DND-41 (cell line): Measurements from ENCODE around the gene ADARB2.

Experiments
- EZH2 ChIP-seq: IDR thresholded peaks from 3 replicates; pipeline ENCODE4 v1.6.1; 2012; ENCODE audit warnings: borderline replicate concordance, low read depth, mild to moderate bottlenecking, moderate library complexity, low read length, inconsistent platforms; ENCODE audit not compliant: severe bottlenecking
- TF ChIP-seq, protein P1 (sequence below): IDR thresholded peaks from 2 replicates; pipeline ENCODE4 v1.5.1; 2012; ENCODE audit warnings: borderline replicate concordance, low read length, moderate library complexity, mild to moderate bottlenecking; ENCODE audit not compliant: poor library complexity, severe bottlenecking; ENCODE audit errors: extremely low read depth

DNA sequence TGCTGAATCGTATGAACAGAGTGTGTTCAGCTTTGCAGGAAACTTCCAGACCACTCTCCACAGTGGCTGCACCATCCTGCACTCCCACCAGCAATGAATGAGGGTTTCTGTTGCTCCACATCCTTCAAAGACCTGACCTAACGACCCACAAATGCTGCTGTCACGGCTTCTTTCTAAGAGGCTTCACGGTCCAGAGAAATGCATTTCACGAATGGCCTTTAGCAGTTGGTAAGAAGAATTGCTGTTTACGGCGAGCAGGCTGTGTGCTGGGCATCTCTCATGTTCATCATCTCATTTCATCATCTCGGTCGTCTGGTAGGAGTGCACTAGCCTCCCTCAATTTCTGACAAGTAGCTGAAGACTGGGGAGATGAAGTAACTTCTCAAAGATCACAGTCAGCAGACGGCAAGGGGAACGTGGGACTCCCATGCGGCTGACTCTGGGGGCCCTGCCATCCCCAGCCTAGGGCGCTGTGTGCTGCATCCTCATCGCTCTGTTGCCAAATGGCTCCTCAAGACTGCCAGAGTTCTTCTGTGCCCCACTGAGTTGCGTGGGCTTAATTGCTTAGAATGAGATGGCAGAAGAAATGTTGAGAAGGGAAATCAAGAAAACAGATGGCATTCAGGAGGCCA, 72.9 kb downstream of the ADARB2 start:
- TF ChIP-seq, protein P1, sequence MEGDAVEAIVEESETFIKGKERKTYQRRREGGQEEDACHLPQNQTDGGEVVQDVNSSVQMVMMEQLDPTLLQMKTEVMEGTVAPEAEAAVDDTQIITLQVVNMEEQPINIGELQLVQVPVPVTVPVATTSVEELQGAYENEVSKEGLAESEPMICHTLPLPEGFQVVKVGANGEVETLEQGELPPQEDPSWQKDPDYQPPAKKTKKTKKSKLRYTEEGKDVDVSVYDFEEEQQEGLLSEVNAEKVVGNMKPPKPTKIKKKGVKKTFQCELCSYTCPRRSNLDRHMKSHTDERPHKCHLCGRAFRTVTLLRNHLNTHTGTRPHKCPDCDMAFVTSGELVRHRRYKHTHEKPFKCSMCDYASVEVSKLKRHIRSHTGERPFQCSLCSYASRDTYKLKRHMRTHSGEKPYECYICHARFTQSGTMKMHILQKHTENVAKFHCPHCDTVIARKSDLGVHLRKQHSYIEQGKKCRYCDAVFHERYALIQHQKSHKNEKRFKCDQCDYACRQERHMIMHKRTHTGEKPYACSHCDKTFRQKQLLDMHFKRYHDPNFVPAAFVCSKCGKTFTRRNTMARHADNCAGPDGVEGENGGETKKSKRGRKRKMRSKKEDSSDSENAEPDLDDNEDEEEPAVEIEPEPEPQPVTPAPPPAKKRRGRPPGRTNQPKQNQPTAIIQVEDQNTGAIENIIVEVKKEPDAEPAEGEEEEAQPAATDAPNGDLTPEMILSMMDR, result no peak
- TF ChIP-seq EZH2, result no peak
